Adipose tissue (tissue), 3 donors: ENCODE results near the gene RBM42. TPM values are rescaled to one million over a fixed set of nuclear protein-coding genes. Genes with fewer than 3 reads are reported as not detected.
"Not testable (repeated sequence)": the region's sequence is repeated elsewhere in the genome, so short reads cannot be mapped to it uniquely, and the experiment has no call there.

Source experiments
- H3K27ac ChIP-seq: one replicate; pipeline ENCODE4 v1.5.1; 2013; ENCODE audit warnings: low read depth, low read length
- WGBS, 3 donors: extraction: QIAGEN DNeasy Blood & Tissue Kit; methylation state at CpG; one replicate each; pipeline ENCODE4 v1.1.7; 2013; 5-methylcytosine and 5-hydroxymethylcytosine counted together
- polyA plus RNA-seq, 3 donors: library from polyadenylated mRNA; stranded (reverse); fragments of 200-250 nt; gene quantifications; one replicate each; pipeline ENCODE4 v1.2.3, GENCODE V29; 2013
- donor health status: healthy with polysubstance abuse.
- donor health status: Bipolar disorder and iron deficiency.
- donor health status: healthy.

RBM42 gene
- polyA plus RNA-seq, 3 donors = 28.5 to 56.7 (median 48.9) TPM

DNA sequence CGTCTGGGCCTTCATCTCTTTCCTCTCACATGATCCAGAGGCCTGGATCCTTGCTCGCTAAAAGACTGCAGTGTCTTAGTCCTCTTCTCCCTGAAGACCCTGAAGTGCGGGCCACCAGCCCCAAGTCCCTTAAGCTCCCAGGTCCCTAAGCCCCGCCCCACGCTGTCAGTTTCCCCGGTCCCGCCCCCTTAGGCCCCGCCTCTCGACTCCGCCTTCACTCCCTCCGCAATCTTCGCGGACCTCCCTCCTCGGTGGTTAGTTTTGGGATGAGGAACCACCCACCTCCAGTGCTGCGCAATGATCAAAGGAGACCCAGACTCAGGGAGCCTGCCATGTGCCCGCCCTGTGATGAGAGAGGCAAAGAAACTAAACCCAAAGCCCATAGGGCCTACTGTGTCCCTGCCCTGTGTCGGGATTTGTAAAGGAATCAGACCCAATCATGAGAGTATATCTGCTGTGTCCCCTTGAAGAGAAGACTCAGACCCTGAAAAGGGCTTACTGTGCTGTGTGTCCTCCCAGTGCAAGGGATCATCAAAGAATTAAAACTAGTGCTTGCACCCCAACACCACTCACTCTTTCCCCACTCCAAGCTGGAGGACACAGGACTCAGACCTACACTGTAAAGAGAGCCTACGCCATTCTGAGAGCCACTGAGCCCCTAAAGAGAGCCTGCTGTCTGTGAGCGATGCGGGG, 16.3 kb downstream of the RBM42 start:
- no peak overlapping the region for H3K27ac ChIP-seq
- 17 to 21% (median 18%) methylated on average over 17 to 20 of the region's 20 CpGs for WGBS, 3 donors

DNA sequence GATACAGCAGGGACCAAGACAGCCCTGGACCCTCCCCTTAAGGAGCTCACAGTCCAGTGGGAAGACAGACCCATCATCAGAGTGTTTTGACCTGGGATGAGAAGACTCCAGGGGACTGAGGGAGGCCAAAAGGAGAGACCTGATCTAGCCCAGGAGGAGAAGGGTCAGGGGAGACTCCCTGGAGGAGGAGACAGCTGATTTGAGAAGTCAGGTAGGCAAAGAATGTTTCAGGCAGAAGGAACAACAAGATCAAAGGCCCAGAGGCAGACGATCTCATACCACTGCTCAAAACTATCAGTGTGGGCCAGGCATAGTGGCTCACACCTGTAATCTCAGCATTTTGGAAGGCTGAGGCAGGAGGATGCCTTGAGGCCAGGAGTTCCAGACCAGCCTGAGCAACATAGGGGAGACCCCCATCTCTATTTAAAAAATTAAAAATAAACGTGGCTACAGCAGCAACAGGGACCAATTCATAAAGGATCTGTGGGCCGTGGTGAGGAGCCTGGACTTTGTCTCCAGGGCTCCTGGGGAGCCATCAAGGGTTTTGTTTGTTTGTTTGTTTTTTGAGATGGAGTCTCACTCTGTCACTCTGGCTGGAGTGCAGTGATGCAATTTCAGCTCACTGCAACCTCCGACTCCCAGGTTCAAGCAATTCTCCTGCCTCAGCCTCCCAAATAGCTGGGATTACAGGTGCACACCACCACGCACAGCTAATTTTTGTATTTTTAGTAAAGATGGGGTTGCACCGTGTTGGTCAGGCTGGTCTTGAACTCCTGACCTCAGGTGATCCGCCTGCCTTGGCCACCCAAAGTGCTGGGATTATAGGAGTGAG, 17.1 kb downstream of the RBM42 start:
- 77 to 83% (median 81%) methylated on average over 7 of the region's 7 CpGs for WGBS, 3 donors
- no peak overlapping the region for H3K27ac ChIP-seq

DNA sequence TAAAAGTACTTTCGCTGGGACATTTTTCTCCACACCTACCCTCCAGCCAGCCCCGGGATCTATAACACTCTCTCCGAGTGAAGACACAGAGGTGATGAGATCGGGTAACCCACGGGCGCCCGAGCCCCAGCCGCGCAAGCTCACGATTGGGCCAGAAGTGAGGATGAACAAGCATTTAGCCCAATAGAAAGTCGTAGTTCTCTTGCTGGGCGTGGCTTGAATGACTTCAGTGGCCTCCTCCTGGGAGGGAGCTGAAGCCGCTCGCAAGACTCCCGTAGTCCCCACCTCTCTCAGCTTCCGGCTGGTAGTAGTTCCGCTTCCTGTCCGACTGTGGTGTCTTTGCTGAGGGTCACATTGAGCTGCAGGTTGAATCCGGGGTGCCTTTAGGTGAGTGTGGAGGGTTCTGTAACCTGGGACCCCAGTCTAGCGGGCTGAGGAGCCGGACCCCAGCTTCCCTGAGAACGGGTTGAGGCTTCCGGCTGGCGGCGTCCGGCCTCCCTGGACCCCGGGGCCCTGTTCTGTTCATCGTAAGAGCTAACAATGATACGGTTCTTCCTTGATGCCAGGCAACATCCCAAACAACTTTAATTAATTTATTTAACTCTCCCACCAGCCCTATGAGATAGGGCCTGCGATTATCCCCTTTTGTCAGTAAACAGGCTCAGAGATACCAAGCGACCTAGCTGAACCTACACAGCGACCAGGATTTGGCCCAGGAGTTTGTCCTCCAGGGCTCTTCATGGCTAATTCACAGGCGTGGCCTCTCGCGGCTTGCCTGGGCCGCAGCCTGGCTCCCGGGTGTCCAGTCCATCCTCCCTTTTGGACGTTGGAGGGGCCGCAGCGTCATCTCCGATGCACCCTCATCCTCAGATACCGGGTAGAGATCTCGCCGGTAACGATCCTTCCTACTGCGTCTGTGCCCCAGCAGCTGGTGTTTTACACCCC, 19.5 kb downstream of the RBM42 start, which contains the start of gene COX6B1:
TSS of gene COX6B1 (plus strand) at position 307 of the 945 bp plus-strand sequence. CDS start 2,921 bp downstream, outside the sequence.
- 0 to 1% (median 0%) methylated on average over 46 of the region's 46 CpGs for WGBS, 3 donors
- H3K27ac ChIP-seq = no peak within 1 kb of the TSS

DNA sequence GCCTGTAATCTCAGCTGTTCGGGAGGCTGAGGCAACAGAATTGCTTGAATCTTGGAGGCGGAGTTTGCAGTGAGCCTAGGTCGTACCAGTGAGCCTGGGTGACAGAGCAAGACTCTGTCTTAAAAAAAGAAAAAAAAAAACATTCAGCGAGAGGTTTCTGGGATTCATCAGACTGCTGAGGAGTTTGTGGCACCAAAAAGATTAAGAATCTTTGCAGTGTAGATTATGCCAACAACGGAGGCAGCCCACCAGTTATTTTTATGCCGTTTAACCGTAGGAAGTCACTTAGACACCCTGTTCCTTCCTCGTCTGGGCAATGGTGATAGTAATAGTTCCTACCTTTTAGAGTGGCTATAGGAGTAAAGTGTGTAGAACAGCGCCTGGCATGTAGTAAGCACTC, 21.7 kb downstream of the RBM42 start:
- WGBS, 3 donors = 54 to 78% (median 59%) methylated on average over 9 of the region's 9 CpGs
- H3K27ac ChIP-seq = no peak overlapping the region

DNA sequence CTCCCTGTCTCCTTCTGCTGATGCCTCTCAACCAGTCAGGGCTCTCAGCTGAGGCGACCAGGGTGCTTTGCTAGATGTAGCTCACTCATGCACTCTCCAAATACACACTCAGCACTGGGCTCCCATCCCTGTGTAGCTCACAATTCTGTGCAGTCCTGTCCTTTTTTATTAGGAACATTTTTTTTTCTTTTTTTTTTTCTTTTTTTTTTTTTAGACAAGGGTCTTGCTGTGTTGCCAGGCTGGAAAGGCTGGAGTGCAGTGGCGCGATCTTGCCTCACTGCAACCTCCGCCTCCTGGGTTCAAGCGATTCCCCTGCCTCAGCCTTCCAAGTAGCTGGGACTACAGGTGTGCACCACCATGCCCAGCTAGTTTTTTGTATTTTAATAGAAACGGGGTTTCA, 26.0 kb downstream of the RBM42 start:
- 92 to 97% (median 96%) methylated on average over 6 of the region's 6 CpGs for WGBS, 3 donors
- H3K27ac ChIP-seq = not testable (repeated sequence)

DNA sequence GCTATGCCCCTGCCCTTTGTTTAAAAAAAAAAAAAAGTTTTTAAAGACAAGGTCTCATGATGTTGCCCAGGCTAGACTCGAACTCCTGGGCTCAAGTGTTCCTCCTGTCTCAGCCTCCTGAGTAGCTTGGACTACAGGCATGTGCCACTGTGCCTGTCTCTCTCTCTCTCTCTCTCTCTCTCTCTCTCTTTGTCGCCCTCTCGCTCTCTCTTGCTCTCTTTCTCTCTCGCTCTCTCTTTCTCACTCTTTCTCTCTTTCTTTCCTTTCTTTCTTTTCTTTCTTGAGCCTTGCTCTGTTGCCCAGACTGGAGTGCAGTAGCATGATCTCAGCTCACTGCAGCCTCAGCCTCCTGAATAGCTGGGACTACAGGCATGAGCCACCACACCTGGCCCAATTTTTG, 26.8 kb downstream of the RBM42 start:
- H3K27ac ChIP-seq = no peak overlapping the region
- 94 to 96% (median 96%) methylated on average over 4 of the region's 4 CpGs for WGBS, 3 donors

DNA sequence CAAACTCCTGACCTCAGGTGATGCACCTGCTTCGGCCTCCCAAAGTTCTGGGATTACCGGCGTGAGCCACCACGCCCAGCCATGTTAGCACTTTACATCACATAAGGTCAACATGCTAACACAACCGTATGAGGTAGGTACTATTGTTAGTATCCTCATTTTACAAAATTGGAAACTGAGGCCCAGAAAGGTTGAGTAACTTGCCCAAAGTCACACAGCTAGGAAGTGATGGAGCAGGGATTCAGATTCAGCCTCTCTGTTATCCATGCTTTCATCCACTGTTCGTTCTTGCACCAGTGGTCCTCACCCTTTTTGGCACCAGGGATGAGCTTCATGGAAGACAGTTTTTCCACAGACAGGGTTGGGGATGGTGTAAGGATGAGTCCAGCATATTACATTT, 27.9 kb downstream of the RBM42 start:
- 94 to 97% (median 94%) methylated on average over 6 of the region's 6 CpGs for WGBS, 3 donors
- no peak overlapping the region for H3K27ac ChIP-seq

DNA sequence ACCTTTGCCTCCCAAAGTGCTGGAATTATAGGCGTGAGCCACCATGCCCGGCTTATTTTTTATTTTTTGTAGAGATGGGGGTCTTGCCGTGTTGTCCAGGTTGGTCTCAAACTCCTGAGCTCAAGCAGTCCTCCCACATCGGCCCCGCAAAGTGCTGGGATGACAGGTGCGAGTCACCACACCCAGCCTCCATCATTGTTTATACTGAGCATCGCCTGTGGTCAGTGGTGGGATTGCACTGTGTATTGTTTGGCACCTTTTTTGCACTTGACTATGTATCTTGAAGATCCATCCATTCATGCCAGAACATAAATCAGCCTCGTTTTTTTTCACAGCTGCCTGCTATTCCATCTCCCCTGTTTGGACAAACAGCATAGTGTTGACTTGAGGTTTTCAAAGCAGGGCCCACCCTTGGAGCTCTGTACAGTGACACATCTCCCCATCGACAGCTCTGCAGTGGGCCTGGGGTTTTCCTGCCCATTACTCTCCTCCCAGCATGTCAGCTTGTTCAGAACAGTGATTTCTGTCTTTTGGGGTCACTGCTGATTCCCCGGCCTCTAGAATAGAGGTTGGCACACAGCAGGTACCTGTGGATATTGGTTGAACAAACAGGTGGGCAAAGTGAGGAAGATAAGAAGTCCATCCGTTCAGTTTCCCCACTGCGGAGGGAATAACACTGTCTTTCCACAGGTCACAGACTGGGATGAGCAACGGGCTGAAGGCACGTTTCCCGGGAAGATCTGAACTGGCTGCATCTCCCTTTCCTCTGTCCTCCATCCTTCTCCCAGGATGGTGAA, 29.3 kb downstream of the RBM42 start:
- H3K27ac ChIP-seq = no peak overlapping the region
- WGBS, 3 donors = 84 to 93% (median 90%) methylated on average over 15 of the region's 15 CpGs

DNA sequence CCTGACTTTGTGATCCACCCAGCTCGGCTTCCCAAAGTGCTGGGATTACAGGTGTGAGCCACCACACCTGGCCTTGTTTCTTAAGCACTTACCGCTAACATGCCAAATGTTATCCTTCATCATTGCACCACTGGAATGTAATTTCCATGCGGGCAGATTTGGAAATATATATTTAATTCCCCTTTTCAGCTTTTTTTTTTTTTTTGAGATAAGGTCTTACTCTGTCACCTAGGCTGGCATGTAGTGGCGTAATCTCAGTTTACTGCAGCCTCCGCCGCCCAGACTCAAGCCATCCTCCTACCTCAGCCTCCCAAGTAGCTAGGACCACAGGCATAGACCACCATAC, 33.1 kb downstream of the RBM42 start:
- 90 to 99% (median 93%) methylated on average over 6 of the region's 6 CpGs for WGBS, 3 donors
- H3K27ac ChIP-seq = no peak overlapping the region

DNA sequence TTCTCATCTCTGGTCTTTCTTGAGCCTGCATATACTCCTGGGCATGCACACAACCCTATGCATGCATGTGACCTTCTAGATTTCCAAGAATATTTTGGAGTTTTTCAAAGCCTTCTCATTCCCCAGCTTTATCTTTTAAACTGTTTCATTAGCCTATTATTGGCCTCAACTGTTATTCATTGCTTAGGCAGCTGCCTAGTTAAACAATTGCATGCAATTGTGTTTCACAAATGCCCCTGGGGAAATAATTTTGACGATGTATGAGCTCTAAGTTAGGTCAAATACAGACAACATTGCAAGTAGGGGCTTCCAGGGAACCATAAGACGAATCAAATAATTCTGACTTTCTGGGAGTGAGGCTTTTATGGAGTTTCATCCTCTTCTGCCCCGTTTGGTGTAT, 35.1 kb downstream of the RBM42 start:
- WGBS, 3 donors = 79 to 88% (median 84%) methylated on average over 3 of the region's 3 CpGs
- H3K27ac ChIP-seq = no peak overlapping the region

DNA sequence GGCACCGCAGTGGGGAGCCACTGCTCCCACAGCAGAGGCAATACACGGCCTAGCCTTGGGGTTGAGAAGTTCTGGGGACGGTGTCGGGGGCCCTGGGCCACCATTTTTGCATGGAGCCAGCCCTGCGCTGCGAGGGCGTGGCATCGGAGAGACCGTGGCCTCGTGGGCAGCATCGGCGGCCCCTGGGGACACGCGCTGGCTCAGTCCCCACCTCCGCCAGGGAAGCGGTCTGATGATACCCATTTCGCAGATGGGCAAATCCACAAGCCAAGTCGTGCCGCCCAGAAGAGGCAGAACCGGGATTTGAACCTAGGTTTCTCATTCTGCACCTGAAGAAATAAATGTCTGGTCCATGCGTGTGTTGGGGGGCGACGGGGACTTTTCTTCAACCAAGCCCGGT, 36.3 kb downstream of the RBM42 start:
- WGBS, 3 donors = 92 to 97% (median 94%) methylated on average over 24 of the region's 24 CpGs
- no peak overlapping the region for H3K27ac ChIP-seq

DNA sequence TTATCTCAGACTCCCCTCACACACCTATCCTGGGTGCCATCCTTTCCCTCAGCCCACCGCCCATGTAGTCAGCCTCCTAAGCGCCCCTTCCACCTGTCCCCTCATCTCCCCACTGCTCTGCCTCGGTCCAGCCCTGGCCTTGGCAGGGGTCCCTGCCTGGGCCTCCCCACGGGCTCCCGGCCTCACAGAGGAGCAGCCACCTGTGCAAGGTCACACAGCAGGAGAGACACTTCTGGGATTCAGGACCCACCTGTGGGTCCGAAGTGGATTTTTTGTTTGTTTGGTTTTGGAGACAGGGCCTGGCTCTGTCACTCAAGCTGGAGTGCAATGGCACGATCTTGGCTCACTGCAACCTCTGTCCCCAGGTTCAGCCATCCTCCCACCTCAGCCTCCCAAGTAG, 36.8 kb downstream of the RBM42 start:
- no peak overlapping the region for H3K27ac ChIP-seq
- 50 to 95% (median 82%) methylated on average over 7 of the region's 7 CpGs for WGBS, 3 donors

DNA sequence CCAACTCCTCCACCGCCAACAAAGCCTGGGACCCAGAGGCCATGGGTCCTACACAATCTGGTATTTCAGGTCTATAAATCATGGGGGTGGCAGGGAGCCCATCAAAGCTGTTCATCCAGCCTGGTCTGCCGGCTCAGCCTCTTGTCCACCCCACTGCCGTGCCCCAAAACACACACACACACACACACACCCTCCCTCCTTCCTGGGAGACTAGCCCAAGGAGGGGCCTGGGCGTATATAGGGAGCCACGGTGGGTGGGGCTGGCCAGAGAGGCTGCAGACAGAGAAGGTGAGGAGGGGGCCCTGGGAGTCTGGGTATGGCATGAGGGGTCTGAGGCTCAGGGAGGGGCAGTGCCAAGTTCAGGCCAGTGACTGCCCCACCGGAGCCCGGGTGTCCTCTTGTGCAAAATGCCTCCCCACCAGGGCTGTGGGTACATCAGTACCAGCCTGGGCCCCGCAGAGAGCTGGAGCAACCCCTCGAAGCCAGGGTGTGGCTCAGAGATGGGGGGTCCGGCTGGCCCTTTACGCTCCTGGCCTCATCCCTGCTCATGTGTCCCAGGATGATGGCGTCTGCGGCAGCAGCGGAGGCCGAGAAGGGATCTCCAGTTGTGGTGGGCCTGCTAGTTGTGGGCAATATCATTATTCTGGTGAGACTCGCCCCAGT, 37.5 kb downstream of the RBM42 start, which contains the start of gene UPK1A:
TSS of gene UPK1A (plus strand) at position 267 of the 663 bp plus-strand sequence. CDS start at position 563, 296 bp downstream.
- H3K27ac ChIP-seq = no peak within 1 kb of the TSS
- 60 to 69% (median 68%) methylated on average over 16 of the region's 16 CpGs for WGBS, 3 donors

DNA sequence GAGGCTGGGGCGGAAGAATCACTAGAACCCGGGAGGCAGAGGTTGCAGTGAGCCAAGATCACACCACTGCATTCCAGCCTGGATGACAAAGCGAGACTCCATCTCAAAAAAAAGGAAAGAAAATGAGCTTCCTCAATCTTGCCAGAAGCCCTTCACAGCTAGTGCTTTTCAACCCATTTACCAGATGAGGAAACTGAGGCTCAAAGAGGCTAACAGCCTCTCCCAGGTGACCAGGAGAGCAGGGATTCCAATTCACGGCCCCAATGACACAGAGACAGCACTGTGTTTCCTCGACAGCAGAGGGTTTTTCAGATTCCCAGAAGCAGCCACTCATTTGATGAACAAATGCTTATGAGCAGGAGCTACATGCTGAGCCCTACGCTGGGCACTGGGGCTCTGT, 40.7 kb downstream of the RBM42 start:
- no peak overlapping the region for H3K27ac ChIP-seq
- 70 to 79% (median 76%) methylated on average over 6 of the region's 6 CpGs for WGBS, 3 donors

DNA sequence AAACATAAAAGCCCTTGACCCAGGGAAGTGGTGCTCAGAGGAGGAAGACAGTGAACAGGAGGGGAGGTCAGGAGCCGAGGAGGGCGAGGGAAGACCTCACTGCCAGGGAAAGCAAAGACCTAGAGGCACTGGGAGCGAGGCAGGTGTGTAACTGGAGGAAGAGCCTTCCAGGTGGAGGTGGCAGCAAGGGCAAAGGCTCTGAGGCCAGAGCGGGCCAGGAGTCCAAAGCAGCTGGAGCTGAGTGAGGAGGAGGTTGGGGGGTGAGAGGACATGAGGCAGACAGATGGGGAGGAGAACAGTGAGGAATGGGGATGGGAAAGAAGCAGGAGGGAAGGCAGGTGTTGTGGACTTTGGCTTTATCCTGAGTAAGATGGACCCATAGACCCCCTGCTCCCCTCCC, 41.1 kb downstream of the RBM42 start:
- WGBS, 3 donors = 50 to 66% (median 61%) methylated on average over 4 of the region's 4 CpGs

DNA sequence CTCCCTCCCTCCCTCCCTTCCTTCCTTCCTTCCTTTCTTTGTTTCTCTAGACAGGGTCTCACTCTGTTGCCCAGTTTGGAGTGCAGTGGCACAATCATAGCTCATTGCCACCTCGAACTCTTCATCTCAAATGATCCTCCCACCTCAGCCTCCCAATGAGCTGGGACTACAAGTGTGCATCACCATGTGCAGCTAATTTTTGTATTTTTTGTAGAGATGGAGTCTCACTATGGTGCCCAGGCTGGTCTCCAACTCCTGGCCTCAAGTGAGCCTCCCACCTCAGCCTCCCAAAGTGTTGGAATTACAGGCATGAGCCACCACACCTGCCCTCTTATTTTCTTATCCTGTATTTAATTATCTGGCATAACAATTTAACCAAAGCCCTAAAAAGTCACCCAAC, 41.9 kb downstream of the RBM42 start:
- H3K27ac ChIP-seq = no peak overlapping the region
- 66 to 88% (median 80%) methylated on average over 1 of the region's 1 CpG for WGBS, 3 donors

More for the DNA sequence above, 41.1 kb downstream of the RBM42 start:
- no peak overlapping the region for H3K27ac ChIP-seq

DNA sequence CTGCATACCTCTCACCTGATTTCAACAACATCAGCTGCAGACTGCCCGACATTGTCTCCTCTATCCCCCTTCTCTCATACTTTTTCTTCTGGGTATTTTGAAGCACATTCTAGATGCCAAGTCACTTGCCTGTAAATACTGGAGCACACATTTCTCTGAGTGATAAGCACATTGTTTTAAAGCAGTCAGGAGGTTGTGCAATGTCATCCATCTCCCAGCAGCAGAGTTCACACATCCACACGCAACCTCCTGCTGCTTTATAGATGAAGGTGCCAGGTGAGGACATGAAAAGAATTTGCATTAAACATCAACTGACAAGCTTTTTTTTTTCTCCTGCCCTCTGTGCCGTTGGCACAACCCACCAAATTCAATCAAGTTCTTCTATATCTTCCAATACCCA, 43.0 kb downstream of the RBM42 start:
- H3K27ac ChIP-seq = no peak overlapping the region
- 21 to 43% (median 41%) methylated on average over 3 of the region's 3 CpGs for WGBS, 3 donors
